H1 (cell line): ENCODE measurements around the gene PNPLA3. TPM values are rescaled to one million over a fixed set of nuclear protein-coding genes. Genes with fewer than 3 reads are reported as not detected.

Experiments used
- CTCF ChIA-PET: fragments of 300-600 bp; sonication (Branson Sonifier 250); formaldehyde crosslinking; loops from one replicate; lab custom pipeline; 2021; ENCODE audit not compliant: partially characterized antibody; lab: Charles Lee
- POLR2A ChIA-PET: fragments of 300-600 bp; sonication (Branson Sonifier 250); formaldehyde crosslinking; loops from one replicate; lab custom pipeline; 2021; ENCODE audit warnings: inconsistent platforms; ENCODE audit not compliant: partially characterized antibody; lab: Charles Lee
- DNase-seq, 2 experiments: peaks; one replicate each; pipeline versions ENCODE4 v3.0.0 to v3.0.0-alpha.2; 2010 to 2022; ENCODE audit warnings: low spot score in 2 of 2, low read depth in 1 of 2, mixed read lengths in 1 of 2
- FAIRE-seq: peaks from 2 replicates; lab custom pipeline; 2011; peaks lifted over from hg19 to GRCh38; lab: Jason Lieb, UNC
- H2AFZ ChIP-seq: 2 replicates; pipeline ENCODE4 v1.8.1; 2012; ENCODE audit warnings: low read length, inconsistent platforms
- H2AK5ac ChIP-seq: 2 replicates; pipeline ENCODE4 v1.6.1; 2013; ENCODE audit warnings: low read depth, low read length
- H2BK120ac ChIP-seq: replicated peaks from 2 replicates; pipeline ENCODE3; 2013; ENCODE audit warnings: low read depth, low read length, inconsistent platforms
- H2BK12ac ChIP-seq: 2 replicates; pipeline ENCODE4 v1.6.1; 2013; ENCODE audit warnings: low read depth, low read length
- H2BK15ac ChIP-seq: 2 replicates; pipeline ENCODE4 v1.6.1; 2013; ENCODE audit warnings: low read length
- H2BK20ac ChIP-seq: 2 replicates; pipeline ENCODE4 v1.6.1; 2013; ENCODE audit warnings: low read length
- H2BK5ac ChIP-seq: 2 replicates; pipeline ENCODE4 v1.6.1; 2013; ENCODE audit warnings: low read depth, low read length
- H3K14ac ChIP-seq: 2 replicates; pipeline ENCODE4 v1.6.1; 2013; ENCODE audit warnings: inconsistent platforms; ENCODE audit not compliant: insufficient read length
- H3K18ac ChIP-seq: 2 replicates; pipeline ENCODE4 v1.6.1; 2013; ENCODE audit warnings: low read length; ENCODE audit errors: extremely low read depth
- H3K23ac ChIP-seq: 2 replicates; pipeline ENCODE4 v1.6.1; 2013; ENCODE audit warnings: inconsistent platforms; ENCODE audit not compliant: insufficient read length
- H3K23me2 ChIP-seq: 2 replicates; pipeline ENCODE4 v1.6.1; 2013; ENCODE audit warnings: low read depth, low read length
- H3K27ac ChIP-seq: 2 replicates; pipeline ENCODE4 v1.6.1; 2011; ENCODE audit warnings: low read depth, low read length, inconsistent platforms
- H3K27me3 ChIP-seq, 4 experiments: replicated peaks in 1 of 4; 1 replicate in 1 of 4; 2 replicates in 3 of 4; pipeline versions ENCODE4 v1.6.1 to v1.8.1; 2011 to 2013; ENCODE audit warnings: low read length in 3 of 4, mild to moderate bottlenecking in 3 of 4, inconsistent platforms in 2 of 4, mixed read lengths in 2 of 4, moderate library complexity in 1 of 4; ENCODE audit not compliant: control insufficient read depth in 3 of 4, insufficient read depth in 3 of 4; ENCODE audit errors: extremely low read depth in 1 of 4
- H3K36me3 ChIP-seq, 4 experiments: 2 replicates each; pipeline versions ENCODE4 v1.6.1 to v1.8.1; 2011 to 2013; ENCODE audit warnings: mild to moderate bottlenecking in 4 of 4, low read length in 3 of 4, moderate library complexity in 2 of 4, control low read depth in 1 of 4, inconsistent platforms in 1 of 4; ENCODE audit not compliant: insufficient read depth in 4 of 4, control insufficient read depth in 2 of 4
- H3K4ac ChIP-seq: replicated peaks from 2 replicates; pipeline ENCODE3; 2013; ENCODE audit warnings: low read length, low read depth, mixed read lengths, inconsistent platforms; ENCODE audit not compliant: insufficient read length
- H3K4me1 ChIP-seq, 4 experiments: replicated peaks in 1 of 4; 1 replicate in 1 of 4; 2 replicates in 3 of 4; pipeline versions ENCODE4 v1.6.1 to v1.8.1; 2011 to 2013; ENCODE audit warnings: low read length in 3 of 4, inconsistent platforms in 2 of 4, mixed read lengths in 1 of 4; ENCODE audit not compliant: insufficient read depth in 4 of 4, control insufficient read depth in 3 of 4
- H3K4me2 ChIP-seq, 2 experiments: 2 replicates each; pipeline versions ENCODE4 v1.6.1 to v1.8.1; 2011 to 2013; ENCODE audit warnings: low read depth in 2 of 2, low read length in 2 of 2, control low read depth in 1 of 2, inconsistent platforms in 1 of 2, mild to moderate bottlenecking in 1 of 2; ENCODE audit not compliant: insufficient read depth in 1 of 2
- H3K4me3 ChIP-seq, 4 experiments: fragments of 200-600, 300-600 bp in 1 of 4; sonication (generic), shearing (Covaris generic), sonication (Bioruptor Twin) in 1 of 4; 2 replicates each; pipeline versions ENCODE4 v1.5.1 to v1.8.1; 2011 to 2016; ENCODE audit warnings: low read length in 4 of 4, low read depth in 3 of 4, control low read depth in 2 of 4, inconsistent platforms in 2 of 4, mild to moderate bottlenecking in 2 of 4, mixed read lengths in 1 of 4, moderate library complexity in 1 of 4; ENCODE audit not compliant: insufficient read depth in 2 of 4; ENCODE audit errors: extremely low read depth in 1 of 4
- H3K56ac ChIP-seq: replicated peaks from 2 replicates; pipeline ENCODE3; 2013; ENCODE audit warnings: low read depth, mild to moderate bottlenecking, mixed read lengths, low read length, inconsistent platforms; ENCODE audit not compliant: insufficient read length
- H3K79me1 ChIP-seq: 2 replicates; pipeline ENCODE4 v1.6.1; 2013; ENCODE audit warnings: low read depth, low read length, control low read depth
- H3K79me2 ChIP-seq, 2 experiments: 2 replicates each; pipeline versions ENCODE4 v1.6.1 to v1.8.1; 2012 to 2013; ENCODE audit warnings: low read length in 2 of 2, mild to moderate bottlenecking in 2 of 2, inconsistent platforms in 1 of 2; ENCODE audit not compliant: insufficient read depth in 2 of 2, control insufficient read depth in 1 of 2
- H3K9ac ChIP-seq, 4 experiments: replicated peaks in 1 of 4; 1 replicate in 1 of 4; 2 replicates in 3 of 4; pipeline versions ENCODE4 v1.6.1 to v1.8.1; 2011 to 2013; ENCODE audit warnings: low read depth in 3 of 4, low read length in 3 of 4, control low read depth in 2 of 4, mild to moderate bottlenecking in 2 of 4, moderate library complexity in 2 of 4, inconsistent platforms in 1 of 4; ENCODE audit errors: extremely low read depth in 1 of 4
- H3K9me3 ChIP-seq, 2 experiments: 2 replicates each; pipeline versions ENCODE4 v1.6.1 to v1.8.1; 2012 to 2013; ENCODE audit warnings: mild to moderate bottlenecking in 2 of 2, moderate library complexity in 2 of 2, control low read depth in 1 of 2, inconsistent platforms in 1 of 2, low read depth in 1 of 2, low read length in 1 of 2, mixed read lengths in 1 of 2; ENCODE audit not compliant: insufficient read depth in 2 of 2
- H4K20me1 ChIP-seq, 2 experiments: replicated peaks in 1 of 2; 2 replicates each; pipeline versions ENCODE3 to v1.8.1; 2011 to 2013; ENCODE audit warnings: inconsistent platforms in 2 of 2, low read length in 2 of 2, mild to moderate bottlenecking in 1 of 2; ENCODE audit not compliant: insufficient read depth in 2 of 2, control insufficient read depth in 1 of 2
- H4K5ac ChIP-seq: 2 replicates; pipeline ENCODE4 v1.6.1; 2013; ENCODE audit warnings: low read length, low read depth, mixed read lengths, inconsistent platforms; ENCODE audit not compliant: insufficient read length
- H4K8ac ChIP-seq: 2 replicates; pipeline ENCODE4 v1.8.0; 2013; ENCODE audit warnings: mild to moderate bottlenecking, moderate library complexity, low read length, inconsistent platforms; ENCODE audit not compliant: insufficient read depth; ENCODE audit errors: extremely low read depth
- H4K91ac ChIP-seq: replicated peaks from 2 replicates; pipeline ENCODE3; 2013; ENCODE audit warnings: low read length, mixed read lengths, inconsistent platforms; ENCODE audit not compliant: insufficient read length
- CBX8 ChIP-seq: fragments of 300-800, 300-1000 bp; sonication (generic); IDR thresholded peaks from 2 replicates; pipeline ENCODE4 v1.7.1; 2016; ENCODE audit warnings: low read depth, low read length, borderline replicate concordance
- CTCF ChIP-seq, 3 experiments: IDR thresholded peaks; 1 replicate in 2 of 3; 2 replicates in 1 of 3; pipeline versions ENCODE4 v1.5.1 to v1.6.1; 2011; ENCODE audit warnings: low read length in 3 of 3, mild to moderate bottlenecking in 3 of 3, inconsistent platforms in 2 of 3, low read depth in 1 of 3, moderate library complexity in 1 of 3; ENCODE audit not compliant: insufficient read depth in 1 of 3; ENCODE audit errors: control extremely low read depth in 1 of 3
- EGR1 ChIP-seq: IDR thresholded peaks from 2 replicates; pipeline ENCODE4 v1.6.1; 2011; ENCODE audit warnings: low read depth, low read length, borderline replicate concordance
- HDAC2 ChIP-seq, 2 experiments: fragments of 300-600 bp in 1 of 2; sonication (generic) in 1 of 2; IDR thresholded peaks; 2 replicates each; pipeline ENCODE4 v1.6.1; 2011 to 2012; ENCODE audit warnings: low read depth in 2 of 2, low read length in 2 of 2, mild to moderate bottlenecking in 2 of 2, moderate library complexity in 2 of 2, borderline replicate concordance in 1 of 2, inconsistent platforms in 1 of 2
- KDM1A ChIP-seq: fragments of 200-600, 300-600 bp; sonication (generic); IDR thresholded peaks from 2 replicates; pipeline ENCODE4 v1.7.1; 2016; ENCODE audit warnings: mild to moderate bottlenecking, low read length, borderline replicate concordance
- KDM4A ChIP-seq: IDR thresholded peaks from one replicate; pipeline ENCODE4 v1.7.1; 2012; ENCODE audit warnings: low read depth, mild to moderate bottlenecking, moderate library complexity, low read length, inconsistent platforms; ENCODE audit not compliant: severe bottlenecking
- RAD21 ChIP-seq, 2 experiments: IDR thresholded peaks in 1 of 2; conservative IDR thresholded peaks in 1 of 2; 2 replicates each; pipeline ENCODE4 v1.6.1; 2011; ENCODE audit warnings: low read depth in 2 of 2, low read length in 2 of 2, improper control_type of control experiment in 1 of 2, inconsistent platforms in 1 of 2, mild to moderate bottlenecking in 1 of 2, moderate library complexity in 1 of 2
- YY1 ChIP-seq: IDR thresholded peaks from 2 replicates; pipeline ENCODE4 v1.6.1; 2011; ENCODE audit warnings: low read depth, mild to moderate bottlenecking, low read length
- WGBS, 2 experiments: shearing (Covaris generic) in 1 of 2; methylation state at CpG; one replicate each; pipeline versions ENCODE4 v1.1.6 to v1.1.7; 2013 to 2015; ENCODE audit warnings: low lambda C conversion rate in 2 of 2, mixed read lengths in 2 of 2, inconsistent platforms in 1 of 2, low coverage in 1 of 2, missing lambda C conversion rate in 1 of 2; ENCODE audit not compliant: insufficient replicate concordance in 2 of 2, insufficient coverage in 1 of 2, insufficient read length in 1 of 2; ENCODE audit errors: extremely low coverage in 1 of 2, missing lambda C conversion rate in 1 of 2; 5-methylcytosine and 5-hydroxymethylcytosine counted together
- polyA plus RNA-seq, 7 experiments: library from polyadenylated mRNA; depleted of rRNA in 3 of 7; stranded (reverse) in 5 of 7; unstranded in 2 of 7; fragments of >200 nt in 5 of 7; fragments of 200-250 nt in 2 of 7; gene quantifications; 1 replicate in 5 of 7; 2 replicates in 1 of 7; 4 replicates in 1 of 7; pipeline versions ENCODE4 v1.2.1 to v1.2.3, GENCODE V29; 2011 to 2013; ENCODE audit warnings: missing spikeins in 2 of 7, mixed read lengths in 2 of 7
- total RNA-seq: library from RNA; stranded (reverse); fragmentation: NEBNext Ultra II Directional; extraction: Animal tissue kit (Norgen Biotek cat#: 25700); gene quantifications from 2 replicates; pipeline ENCODE4 v1.2.1, GENCODE V29; 2021

PNPLA3 gene
- total and polyA plus RNA-seq, 2 of the 8 experiments (the other 6 are each of a cell fraction or from before 2014, with no cell fraction given): 17.5 to 23.4 TPM

- H4K91ac ChIP-seq: no peak overlapping the region
- no peaks in the 10 kb centered on the region for H3K79me2 ChIP-seq
- no peak overlapping the region for H4K8ac ChIP-seq
- H3K4me2 ChIP-seq: no peak overlapping the region
- H4K5ac ChIP-seq: no peak overlapping the region
- peaks cover 0 to 3% (median 2%) of the 10 kb centered on the region in 4 experiments; a peak in 1 of 7 replicates for H3K4me1 ChIP-seq
- peaks cover 0 to 6% of the 10 kb centered on the region in 2 experiments for H4K20me1 ChIP-seq
- H3K27ac ChIP-seq: no peak overlapping the region
- no peaks in the 10 kb centered on the region for H3K27me3 ChIP-seq
- H2BK5ac ChIP-seq: no peak overlapping the region
- H2BK15ac ChIP-seq: 0 out of 2 replicates have a peak overlapping the region, but pooled peaks have one; percentile 12
- no peak overlapping the region for H3K9ac ChIP-seq
- no peak overlapping the region for H2AFZ ChIP-seq
- H3K36me3 ChIP-seq: 0 out of 8 replicates have a peak, but pooled peaks cover 0 to 2% (median 0%) of the 10 kb centered on the region in 4 experiments
- FAIRE-seq (peak; percentile 72), DNase-seq (peak; percentile 65 to 84)
- no peak overlapping the region for H3K4me3 ChIP-seq
- H2BK120ac ChIP-seq: no peak overlapping the region
- WGBS, 2 experiments: 58% methylated on average over 14 of the region's 14 CpGs; no CpG with 5 or more reads in 1 of the 2 experiments
- H3K18ac ChIP-seq: no peak overlapping the region; the same call in 1 of the 2 replicates
- no peak overlapping the region for H3K23ac ChIP-seq
- CTCF ChIA-PET: interaction anchor here (0.6 to 7.5 kb wide), 54 partner anchors 9 to 1652 kb away, joined by 3 to 226 read pairs (median 4); partner anchors contain the start of genes EFCAB6, PNPLA3 and PNPLA5
- no peak overlapping the region for H3K56ac ChIP-seq
- POLR2A ChIA-PET: interaction anchor here (1.1 to 2.5 kb wide), 3 partner anchors 8 to 15 kb away, joined by 4 to 10 read pairs (median 6); no protein-coding TSS in a partner anchor
- 0 out of 2 replicates have a peak overlapping the region, but pooled peaks have one; percentile 82 for H2AK5ac ChIP-seq
- H2BK12ac ChIP-seq: peak overlapping the region; percentile 14; the same call in 1 of the 2 replicates
- H3K79me1 ChIP-seq: no peaks in the 10 kb centered on the region
- no peaks in the 10 kb centered on the region for H3K23me2 ChIP-seq
- H3K9me3 ChIP-seq: no peaks in the 10 kb centered on the region
- H3K4ac ChIP-seq: no peak overlapping the region
- no peak overlapping the region for H2BK20ac ChIP-seq
- no peak overlapping the region for H3K14ac ChIP-seq
- TF ChIP-seq EGR1 (no peak), KDM4A (no peak), KDM1A (no peak), RAD21 (IDR thresholded peaks at IDR 0.05 in 1 of 2, conservative IDR thresholded peaks at IDR 0.05 in 1 of 2; ENCODE audit: low read depth in 2 of 2, low read length in 2 of 2) (peak; percentile 69 to 78), CTCF (IDR thresholded peaks at IDR 0.05; ENCODE audit: control extremely low read depth in 1 of 3, insufficient read depth in 1 of 3, low read depth in 1 of 3, low read length in 3 of 3) (peak; percentile 82 to 92 (median 90)), HDAC2 (IDR thresholded peaks at IDR 0.05; ENCODE audit: borderline replicate concordance in 1 of 2, low read depth in 2 of 2, low read length in 2 of 2) (no peak), CBX8 (no peak), YY1 (0 out of 2 replicates have a peak, but pooled peaks have one; percentile 10)
Measured at GRCh38 chr22:43883012-43883661, 40.5 kb upstream of the PNPLA3 start.
